Hepatocyte (in vitro differentiated cells): ENCODE measurements around the gene SMIM45.
"Not testable (repeated sequence)": the region's sequence is repeated elsewhere in the genome, so short reads cannot be mapped to it uniquely, and the experiment has no call there.

Source experiments
- DNase-seq: peaks from one replicate; pipeline ENCODE4 v3.0.0-alpha.2; 2016; ENCODE audit warnings: low spot score
- H2AFZ ChIP-seq: fragments of 200-600 bp; sonication (generic); 2 replicates; pipeline ENCODE4 v1.6.0; 2016; ENCODE audit warnings: antibody characterized with exemption, mild to moderate bottlenecking
- H3K27ac ChIP-seq: fragments of 200-600 bp; sonication (generic); 2 replicates; pipeline ENCODE4 v1.5.1; 2016; ENCODE audit warnings: mild to moderate bottlenecking
- H3K27me3 ChIP-seq: fragments of 200-600 bp; sonication (generic); 2 replicates; pipeline ENCODE4 v1.6.1; 2016
- H3K36me3 ChIP-seq: fragments of 200-600 bp; sonication (generic); replicated peaks from 2 replicates; pipeline ENCODE4 v1.5.1; 2016; ENCODE audit warnings: low read depth; ENCODE audit not compliant: insufficient read depth
- H3K4me1 ChIP-seq: fragments of 200-600 bp; sonication (generic); 2 replicates; pipeline ENCODE4 v1.5.1; 2016; ENCODE audit warnings: mild to moderate bottlenecking, moderate library complexity; ENCODE audit not compliant: insufficient read depth
- H3K4me2 ChIP-seq: fragments of 200-600 bp; sonication (generic); 2 replicates; pipeline ENCODE4 v1.6.0; 2016
- H3K4me3 ChIP-seq: fragments of 200-600 bp; sonication (generic); 2 replicates; pipeline ENCODE4 v1.5.1; 2016; ENCODE audit warnings: mild to moderate bottlenecking
- H3K79me2 ChIP-seq: fragments of 200-600 bp; sonication (generic); 2 replicates; pipeline ENCODE4 v1.6.0; 2017; ENCODE audit warnings: mild to moderate bottlenecking
- H3K9me2 ChIP-seq: fragments of 200-600 bp; sonication (generic); replicated peaks from 2 replicates; pipeline ENCODE4 v1.6.0; 2017; ENCODE audit warnings: mild to moderate bottlenecking; ENCODE audit not compliant: insufficient read depth
- H3K9me3 ChIP-seq: fragments of 200-600 bp; sonication (generic); 2 replicates; pipeline ENCODE4 v1.5.1; 2016; ENCODE audit warnings: low read depth, mild to moderate bottlenecking
- H4K20me1 ChIP-seq: fragments of 200-600 bp; sonication (generic); 2 replicates; pipeline ENCODE4 v1.6.0; 2016; ENCODE audit warnings: mild to moderate bottlenecking; ENCODE audit not compliant: insufficient read depth, poor library complexity, severe bottlenecking
- EZH2 ChIP-seq: fragments of 200-600 bp; sonication (generic); IDR thresholded peaks from 2 replicates; pipeline ENCODE4 v1.6.1; 2016; ENCODE audit warnings: antibody characterized with exemption, mild to moderate bottlenecking, borderline replicate concordance
- EZH2phosphoT487 ChIP-seq: fragments of 200-600 bp; sonication (generic); IDR thresholded peaks from one replicate; pipeline ENCODE4 v1.6.1; 2018; ENCODE audit warnings: antibody characterized with exemption, mild to moderate bottlenecking, low read depth, moderate library complexity; ENCODE audit not compliant: unreplicated experiment, severe bottlenecking
- WGBS: methylation state at CpG from one replicate; pipeline ENCODE4 v1.1.6; 2016; ENCODE audit warnings: low lambda C conversion rate; ENCODE audit errors: missing lambda C conversion rate; 5-methylcytosine and 5-hydroxymethylcytosine counted together
- TF ChIP-seq, protein P1 (sequence below): fragments of 200-600 bp; sonication (generic); IDR thresholded peaks from 2 replicates; pipeline ENCODE4 v1.5.1; 2016; ENCODE audit warnings: antibody characterized with exemption, mild to moderate bottlenecking; ENCODE audit not compliant: poor library complexity

Gene SMIM45

DNA sequence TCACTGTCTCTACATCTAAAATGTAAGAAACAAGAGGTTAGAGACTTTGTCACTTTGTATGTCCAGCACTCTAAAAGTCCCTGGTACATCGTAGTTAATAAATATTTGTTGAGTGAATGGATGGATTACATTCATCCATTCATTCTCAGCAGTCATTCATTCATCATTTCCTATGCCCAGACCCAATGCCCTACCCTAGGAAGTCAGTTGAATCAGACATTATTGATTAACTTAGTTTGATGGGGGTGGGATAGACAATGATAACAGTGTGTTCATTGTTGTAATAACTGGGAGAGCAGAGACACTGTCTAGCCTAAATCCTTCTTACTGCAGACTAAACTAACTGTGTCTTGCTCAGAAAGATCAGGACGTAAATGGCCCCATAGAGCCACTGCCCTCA is 3.8 kb upstream of the SMIM45 start:
- Histone ChIP-seq H2AFZ (no peak overlapping the region), H3K4me3 (no peak overlapping the region), H4K20me1 (no peaks in the 10 kb centered on the region), H3K36me3 (no peaks in the 10 kb centered on the region), H3K4me1 (peaks cover 6% of the 10 kb centered on the region), H3K9me2 (no peaks in the 10 kb centered on the region), H3K4me2 (no peak overlapping the region), H3K27ac (no peak overlapping the region), H3K79me2 (peaks cover 7% of the 10 kb centered on the region), H3K27me3 (no peaks in the 10 kb centered on the region), H3K9me3 (no peaks in the 10 kb centered on the region)
- TF ChIP-seq EZH2 (no peak), EZH2phosphoT487 (no peak)
- TF ChIP-seq, protein P1, sequence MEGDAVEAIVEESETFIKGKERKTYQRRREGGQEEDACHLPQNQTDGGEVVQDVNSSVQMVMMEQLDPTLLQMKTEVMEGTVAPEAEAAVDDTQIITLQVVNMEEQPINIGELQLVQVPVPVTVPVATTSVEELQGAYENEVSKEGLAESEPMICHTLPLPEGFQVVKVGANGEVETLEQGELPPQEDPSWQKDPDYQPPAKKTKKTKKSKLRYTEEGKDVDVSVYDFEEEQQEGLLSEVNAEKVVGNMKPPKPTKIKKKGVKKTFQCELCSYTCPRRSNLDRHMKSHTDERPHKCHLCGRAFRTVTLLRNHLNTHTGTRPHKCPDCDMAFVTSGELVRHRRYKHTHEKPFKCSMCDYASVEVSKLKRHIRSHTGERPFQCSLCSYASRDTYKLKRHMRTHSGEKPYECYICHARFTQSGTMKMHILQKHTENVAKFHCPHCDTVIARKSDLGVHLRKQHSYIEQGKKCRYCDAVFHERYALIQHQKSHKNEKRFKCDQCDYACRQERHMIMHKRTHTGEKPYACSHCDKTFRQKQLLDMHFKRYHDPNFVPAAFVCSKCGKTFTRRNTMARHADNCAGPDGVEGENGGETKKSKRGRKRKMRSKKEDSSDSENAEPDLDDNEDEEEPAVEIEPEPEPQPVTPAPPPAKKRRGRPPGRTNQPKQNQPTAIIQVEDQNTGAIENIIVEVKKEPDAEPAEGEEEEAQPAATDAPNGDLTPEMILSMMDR, result no peak
- 94% methylated on average over 2 of the region's 2 CpGs for WGBS
- no peak for DNase-seq

DNA sequence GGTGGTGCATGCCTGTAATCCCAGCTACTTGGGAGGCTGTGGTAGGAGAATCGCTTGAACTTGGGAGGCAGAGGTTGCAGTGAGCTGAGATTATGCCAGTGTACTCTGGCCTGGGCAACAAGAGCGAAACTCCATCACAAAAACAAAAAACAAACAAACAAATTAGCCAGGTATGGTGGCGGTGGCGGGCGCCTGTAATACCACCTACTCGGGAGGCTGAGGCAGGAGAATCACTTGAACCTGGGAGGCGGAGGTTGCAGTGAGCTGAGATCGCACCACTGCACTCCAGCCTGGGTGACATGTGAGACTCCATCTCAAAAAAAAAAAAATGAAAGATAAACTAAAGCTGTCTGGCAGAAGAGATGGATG is 3.0 kb upstream of the SMIM45 start:
- H3K27ac ChIP-seq, DNase-seq, H3K9me3 ChIP-seq, H3K36me3 ChIP-seq, H3K4me1 ChIP-seq, H3K79me2 ChIP-seq, H3K27me3 ChIP-seq, H3K4me2 ChIP-seq, H3K4me3 ChIP-seq, H3K9me2 ChIP-seq, H2AFZ ChIP-seq, H4K20me1 ChIP-seq: not testable (repeated sequence)
- 91% methylated on average over 8 of the region's 8 CpGs for WGBS

DNA sequence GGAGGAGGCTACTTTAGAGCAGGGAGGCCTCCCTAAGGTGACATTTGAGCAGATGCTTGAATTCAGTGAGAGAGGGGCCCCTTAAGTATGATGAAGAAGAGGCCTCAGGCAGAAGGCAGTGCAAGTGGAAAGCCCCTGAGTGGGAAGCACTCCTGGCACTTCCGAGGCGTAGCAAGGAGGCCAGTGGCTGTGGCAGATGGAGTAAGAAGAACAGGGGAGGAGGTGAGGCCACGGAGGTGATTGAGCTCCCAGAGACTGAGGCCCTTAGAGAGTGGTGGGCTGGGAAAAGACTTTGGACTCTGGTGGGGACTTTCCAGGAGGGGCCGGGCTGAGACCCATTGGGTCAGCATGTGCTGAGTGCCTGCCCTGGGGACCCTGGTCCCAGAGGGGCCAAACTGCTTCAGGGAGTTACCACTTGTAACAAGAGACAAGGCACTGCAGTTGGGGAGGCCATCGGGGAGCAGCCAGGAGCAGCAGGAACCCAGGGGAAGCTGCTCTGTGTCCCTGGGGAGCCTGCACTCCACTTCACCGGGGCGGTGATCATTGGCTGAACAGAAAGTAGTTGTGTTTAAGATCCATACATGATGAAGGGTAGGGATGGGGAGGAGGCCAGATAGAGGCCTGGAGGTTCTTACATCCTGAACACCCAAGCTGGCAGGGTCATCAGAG is 2.5 kb upstream of the SMIM45 start:
- no peaks in the 10 kb centered on the region for H3K9me2 ChIP-seq
- no peak overlapping the region for H3K4me3 ChIP-seq
- H2AFZ ChIP-seq, result no peak overlapping the region
- H3K9me3 ChIP-seq, result no peaks in the 10 kb centered on the region
- TF ChIP-seq, protein P1, result no peak
- no peak for TF ChIP-seq EZH2
- no peak for TF ChIP-seq EZH2phosphoT487
- no peak overlapping the region for H3K4me2 ChIP-seq
- no peaks in the 10 kb centered on the region for H3K36me3 ChIP-seq
- H3K4me1 ChIP-seq, result peaks cover 6% of the 10 kb centered on the region
- no peak for DNase-seq
- peaks cover 7% of the 10 kb centered on the region for H3K79me2 ChIP-seq
- H3K27ac ChIP-seq, result no peak overlapping the region
- H4K20me1 ChIP-seq, result no peaks in the 10 kb centered on the region
- no peaks in the 10 kb centered on the region for H3K27me3 ChIP-seq
- 85% methylated on average over 7 of the region's 7 CpGs for WGBS

DNA sequence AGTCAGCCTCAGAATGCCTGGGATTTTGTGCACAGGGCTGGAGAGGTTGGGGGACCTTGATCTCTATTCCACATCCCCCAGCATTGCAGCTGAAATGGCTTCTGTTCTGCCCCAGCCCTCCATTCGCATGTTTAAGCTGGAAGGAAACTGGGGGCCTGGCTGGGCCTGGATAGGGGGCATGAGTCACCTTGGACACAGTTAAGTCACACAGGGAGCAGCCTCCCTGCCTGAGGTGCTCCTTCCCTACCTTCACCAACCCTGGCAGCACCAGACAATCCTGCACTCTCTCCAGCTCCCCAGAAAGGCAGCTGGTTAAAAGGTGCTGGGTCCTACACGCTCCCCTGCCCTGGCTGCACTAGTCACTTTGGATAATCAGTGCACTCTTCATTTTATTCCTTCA is 763 bp downstream of the SMIM45 start:
- no peaks in the 10 kb centered on the region for H3K27me3 ChIP-seq
- H4K20me1 ChIP-seq, result no peaks in the 10 kb centered on the region
- H2AFZ ChIP-seq, result no peak overlapping the region
- no peak overlapping the region for H3K4me2 ChIP-seq
- TF ChIP-seq EZH2 (no peak), EZH2phosphoT487 (no peak)
- TF ChIP-seq, protein P1, result no peak
- H3K36me3 ChIP-seq, result no peaks in the 10 kb centered on the region
- no peak for DNase-seq
- WGBS, result 88% methylated on average over 2 of the region's 2 CpGs
- H3K4me1 ChIP-seq, result no peaks in the 10 kb centered on the region
- no peak overlapping the region for H3K27ac ChIP-seq
- H3K9me3 ChIP-seq, result no peaks in the 10 kb centered on the region
- H3K79me2 ChIP-seq, result no peaks in the 10 kb centered on the region
- no peak overlapping the region for H3K4me3 ChIP-seq
- no peaks in the 10 kb centered on the region for H3K9me2 ChIP-seq
